GM12874 (cell line): ENCODE measurements around the gene HFE.

Source experiments
- TF ChIP-seq, protein P1 (sequence below): IDR thresholded peaks from 2 replicates; pipeline ENCODE4 v1.5.1; 2011; ENCODE audit warnings: low read depth, mild to moderate bottlenecking, control low read depth, low read length, moderate library complexity; ENCODE audit not compliant: insufficient read depth

The HFE gene

DNA sequence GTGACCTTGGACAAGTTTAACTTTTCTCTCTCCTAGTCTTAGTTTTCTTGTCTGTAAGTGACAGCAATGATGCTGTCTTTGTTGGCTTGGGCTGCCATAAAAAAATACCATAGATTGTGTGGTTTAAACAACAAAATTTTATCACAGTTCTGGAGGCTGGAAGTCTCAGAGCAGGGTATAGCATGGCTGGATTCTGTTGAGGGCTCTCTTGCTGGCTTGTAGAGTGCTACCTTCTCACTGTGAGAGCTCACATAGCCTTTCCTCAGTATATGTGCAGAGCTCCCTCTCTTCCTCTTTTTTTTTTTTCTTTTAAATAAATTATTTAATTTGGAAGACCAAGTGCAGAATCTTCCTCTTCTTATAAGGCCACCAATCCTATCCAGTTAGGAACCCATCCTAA lies 26.3 kb downstream of the HFE start:
- TF ChIP-seq, protein P1, sequence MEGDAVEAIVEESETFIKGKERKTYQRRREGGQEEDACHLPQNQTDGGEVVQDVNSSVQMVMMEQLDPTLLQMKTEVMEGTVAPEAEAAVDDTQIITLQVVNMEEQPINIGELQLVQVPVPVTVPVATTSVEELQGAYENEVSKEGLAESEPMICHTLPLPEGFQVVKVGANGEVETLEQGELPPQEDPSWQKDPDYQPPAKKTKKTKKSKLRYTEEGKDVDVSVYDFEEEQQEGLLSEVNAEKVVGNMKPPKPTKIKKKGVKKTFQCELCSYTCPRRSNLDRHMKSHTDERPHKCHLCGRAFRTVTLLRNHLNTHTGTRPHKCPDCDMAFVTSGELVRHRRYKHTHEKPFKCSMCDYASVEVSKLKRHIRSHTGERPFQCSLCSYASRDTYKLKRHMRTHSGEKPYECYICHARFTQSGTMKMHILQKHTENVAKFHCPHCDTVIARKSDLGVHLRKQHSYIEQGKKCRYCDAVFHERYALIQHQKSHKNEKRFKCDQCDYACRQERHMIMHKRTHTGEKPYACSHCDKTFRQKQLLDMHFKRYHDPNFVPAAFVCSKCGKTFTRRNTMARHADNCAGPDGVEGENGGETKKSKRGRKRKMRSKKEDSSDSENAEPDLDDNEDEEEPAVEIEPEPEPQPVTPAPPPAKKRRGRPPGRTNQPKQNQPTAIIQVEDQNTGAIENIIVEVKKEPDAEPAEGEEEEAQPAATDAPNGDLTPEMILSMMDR, result no peak

DNA sequence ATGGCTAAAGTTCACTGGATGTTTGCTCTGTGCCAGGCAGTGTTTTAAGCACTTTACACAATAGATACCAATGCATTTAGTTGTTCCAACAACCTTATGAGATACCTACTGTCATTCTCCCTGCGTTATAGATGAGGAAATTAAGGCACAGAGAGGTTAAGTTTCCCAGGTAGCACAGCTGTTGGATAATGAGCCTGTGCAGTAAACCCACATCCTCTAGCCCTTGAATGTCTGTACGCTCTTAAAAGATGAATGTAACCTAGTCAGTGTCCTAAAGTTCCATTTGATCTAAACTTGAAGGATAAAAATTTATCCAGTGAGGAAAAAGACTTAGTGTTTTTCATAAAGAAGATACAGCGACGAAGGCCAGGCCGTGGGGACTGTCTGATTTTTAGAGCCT lies 28.0 kb downstream of the HFE start:
- TF ChIP-seq, protein P1, result no peak

DNA sequence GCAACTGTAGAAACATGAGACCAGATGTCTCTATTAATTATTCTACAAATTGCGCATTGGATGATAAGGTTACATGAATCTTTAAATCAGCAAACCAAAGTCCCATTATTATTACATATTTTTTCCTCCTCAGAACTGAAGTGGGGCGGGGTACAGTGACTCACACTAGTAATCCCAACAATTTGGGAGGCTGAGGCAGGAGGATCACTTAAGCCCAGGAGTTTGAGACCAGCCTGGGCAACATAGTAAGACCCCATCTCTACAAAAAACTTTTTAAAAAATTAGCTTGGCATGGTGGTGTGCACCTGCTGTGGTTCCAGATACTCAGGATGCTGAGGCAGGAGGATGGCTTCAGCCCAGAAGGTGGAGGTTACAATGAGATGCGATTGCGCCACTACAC lies 29.0 kb downstream of the HFE start:
- TF ChIP-seq, protein P1, result no peak

DNA sequence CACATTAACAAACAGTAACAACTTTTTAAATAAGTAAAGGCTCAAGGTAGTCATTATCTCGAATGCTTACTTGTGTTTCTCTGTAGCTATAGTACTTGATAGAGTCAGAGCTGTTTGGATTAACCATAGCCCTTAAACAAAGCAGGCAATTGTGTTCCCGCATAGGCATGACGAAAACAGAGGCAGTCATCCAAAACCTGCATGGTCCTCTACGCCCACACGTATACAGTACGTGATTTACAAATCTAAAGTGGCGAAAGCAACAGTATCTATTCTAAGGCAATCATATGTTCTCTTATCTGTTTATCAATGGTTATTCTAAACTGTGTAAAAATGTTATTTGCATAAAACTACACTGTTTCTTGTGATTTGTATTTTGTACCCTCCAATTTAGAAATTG lies 31.8 kb downstream of the HFE start:
- TF ChIP-seq, protein P1, result no peak

DNA sequence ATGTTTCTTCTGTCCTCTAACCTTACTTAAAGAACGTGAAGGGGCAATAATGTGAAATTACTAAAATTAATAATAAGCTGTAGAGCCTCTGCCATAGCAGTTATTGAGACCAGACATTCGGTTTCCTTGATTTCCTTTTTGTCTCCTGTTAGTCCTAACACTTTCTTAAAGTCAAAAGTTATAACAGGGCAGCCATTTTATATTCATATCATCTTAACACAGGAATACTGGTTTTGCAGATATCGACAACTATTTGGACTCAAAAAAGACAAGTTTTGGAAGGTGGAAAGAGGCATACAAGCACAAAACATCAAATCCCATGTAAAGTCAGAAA lies 33.5 kb downstream of the HFE start:
- TF ChIP-seq, protein P1, result no peak

DNA sequence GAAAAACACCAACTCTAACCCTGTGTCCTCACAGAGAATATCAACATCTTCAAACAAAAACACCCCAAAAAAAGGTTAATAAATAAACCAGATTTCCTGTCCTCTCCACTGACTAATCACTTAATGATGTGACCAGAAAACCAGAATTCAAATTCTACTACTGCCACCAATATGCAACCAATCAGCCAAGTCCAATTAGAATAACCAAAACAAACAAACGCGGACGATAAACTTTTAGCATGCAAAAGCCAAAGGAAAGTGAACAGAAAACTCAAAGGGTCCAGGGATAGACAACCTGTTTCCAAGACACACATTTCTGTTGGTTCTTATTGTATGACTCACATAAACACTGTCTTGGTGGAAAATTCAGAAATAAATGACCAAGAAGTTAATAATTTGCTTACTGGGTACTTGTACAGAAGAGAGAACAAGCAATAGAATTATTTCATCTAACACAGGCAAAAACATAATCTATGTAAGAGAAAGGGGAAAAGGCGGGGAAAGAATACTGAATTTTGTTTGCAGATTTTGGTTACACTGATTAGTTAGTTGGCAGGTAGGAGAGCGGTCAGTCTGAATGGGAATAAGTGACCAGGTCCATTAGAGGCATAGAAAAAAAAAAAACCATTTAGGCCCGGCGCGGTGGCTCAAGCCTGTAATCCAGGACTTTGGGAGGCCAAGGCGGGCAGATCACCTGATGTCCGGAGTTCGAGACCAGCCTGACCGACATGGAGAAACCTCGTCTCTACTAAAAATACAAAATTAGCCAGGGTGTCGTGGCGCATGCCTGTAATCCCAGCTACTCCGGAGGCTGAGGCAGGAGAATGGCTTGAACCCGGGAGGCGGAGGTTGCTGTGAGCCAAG lies 34.1 kb downstream of the HFE start:
- TF ChIP-seq, protein P1, result no peak

DNA sequence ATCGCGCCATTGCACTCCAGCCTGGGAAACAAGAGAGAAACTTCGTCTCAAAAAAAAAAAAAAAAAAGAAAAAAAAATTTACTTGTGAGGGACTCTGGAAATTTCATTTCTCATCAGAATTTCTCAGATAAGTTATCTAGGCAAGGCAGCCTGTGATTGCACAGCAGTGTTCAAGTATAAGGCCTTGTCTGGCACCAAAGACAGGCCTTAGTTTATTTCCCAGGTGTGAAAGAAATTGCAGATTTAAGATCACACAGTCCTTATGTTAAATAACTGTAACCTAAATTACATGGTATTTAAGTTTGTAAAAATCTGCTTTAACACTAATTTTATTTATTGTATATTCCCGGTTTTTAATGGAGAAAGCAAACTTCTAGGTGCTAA lies 34.8 kb downstream of the HFE start:
- TF ChIP-seq, protein P1, result no peak

DNA sequence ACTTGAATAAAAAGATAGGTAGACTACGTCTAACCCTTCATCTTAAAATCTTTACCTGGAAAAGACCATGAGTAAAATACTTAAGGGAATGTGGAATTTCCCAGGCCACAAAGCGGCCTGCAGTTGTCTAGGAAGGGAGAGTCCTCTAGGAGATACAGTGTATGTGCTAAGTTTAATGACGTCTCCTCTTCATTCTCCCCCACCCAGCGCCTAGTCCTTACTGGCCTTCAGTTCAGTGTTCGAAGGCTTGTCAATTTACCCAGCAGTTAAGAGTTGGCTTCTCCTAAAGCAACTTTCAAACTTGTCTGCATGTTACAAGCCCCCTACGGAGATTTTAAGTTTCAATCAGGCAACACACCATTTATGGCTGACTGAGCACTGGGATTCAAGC lies 35.2 kb downstream of the HFE start:
- TF ChIP-seq, protein P1, result no peak
